HFFc6 (cell line): ENCODE results near the gene KEL. TPM values are rescaled to one million over a fixed set of nuclear protein-coding genes. Genes with fewer than 3 reads are reported as not detected.

Experiments
- DNase-seq: peaks from one replicate; pipeline ENCODE4 v3.0.0-alpha.2; 2018
- H3K27ac Mint-ChIP-seq: 2 replicates; pipeline ENCODE4 v1.8.0; 2020; ENCODE audit warnings: mild to moderate bottlenecking, mixed read lengths
- H3K27me3 Mint-ChIP-seq: 2 replicates; pipeline ENCODE4 v1.8.0; 2021; ENCODE audit warnings: mild to moderate bottlenecking, moderate library complexity, mixed read lengths; ENCODE audit not compliant: insufficient read depth
- H3K36me3 Mint-ChIP-seq: 2 replicates; pipeline ENCODE4 v1.8.0; 2021; ENCODE audit warnings: low read depth, mixed read lengths
- H3K4me1 Mint-ChIP-seq: 2 replicates; pipeline ENCODE4 v1.8.0; 2020; ENCODE audit warnings: low read depth, mixed read lengths
- H3K4me3 Mint-ChIP-seq: 2 replicates; pipeline ENCODE4 v1.8.0; 2020; ENCODE audit warnings: mild to moderate bottlenecking, moderate library complexity, mixed read lengths
- H3K9me3 Mint-ChIP-seq: 2 replicates; pipeline ENCODE4 v1.8.0; 2020; ENCODE audit warnings: mild to moderate bottlenecking, mixed read lengths
- CTCF ChIP-seq: fragments of 200-600 bp; sonication (generic); IDR thresholded peaks from 2 replicates; pipeline ENCODE4 v1.5.0; 2021; ENCODE audit warnings: antibody characterized with exemption, mild to moderate bottlenecking
- total RNA-seq, 6 experiments: library from RNA; stranded (reverse); fragmentation: NEBNext Ultra II Directional; extraction: Animal tissue kit (Norgen Biotek cat#: 25700); gene quantifications; 2 replicates in 1 of 6; 3 replicates in 5 of 6; pipeline ENCODE4 v1.2.3, GENCODE V29; 2021

Gene KEL
- total RNA-seq, 6 experiments from 2014 or later, result not detected

- H3K4me1 Mint-ChIP-seq, result peaks cover 10% of the 10 kb centered on the region
- DNase-seq, result no peak
- no peak for TF ChIP-seq CTCF
- no peak overlapping the region for H3K27ac Mint-ChIP-seq
- no peaks in the 10 kb centered on the region for H3K36me3 Mint-ChIP-seq
- H3K27me3 Mint-ChIP-seq, result peaks cover 2% of the 10 kb centered on the region; the same call in 1 of the 2 replicates
- no peaks in the 10 kb centered on the region for H3K9me3 Mint-ChIP-seq
- peak overlapping the region; percentile 87 for H3K4me3 Mint-ChIP-seq
Observed at GRCh38 chr7:143002898-143003297, 40.7 kb upstream of the KEL start.

- H3K9me3 Mint-ChIP-seq, result no peaks in the 10 kb centered on the region
- no peaks in the 10 kb centered on the region for H3K36me3 Mint-ChIP-seq
- peak; percentile 7 for DNase-seq
- H3K27ac Mint-ChIP-seq, result no peak overlapping the region
- H3K27me3 Mint-ChIP-seq, result 0 out of 2 replicates have a peak, but pooled peaks cover 2% of the 10 kb centered on the region
- peaks cover 10% of the 10 kb centered on the region for H3K4me1 Mint-ChIP-seq
- TF ChIP-seq CTCF, result peak; percentile 56
- H3K4me3 Mint-ChIP-seq, result no peak overlapping the region
Observed at GRCh38 chr7:143002106-143002505, 39.9 kb upstream of the KEL start.

GRCh38 chr7:143000648-143001047 is 38.5 kb upstream of the KEL start:
- no peak for TF ChIP-seq CTCF
- Mint-ChIP-seq H3K4me3 (no peak overlapping the region), H3K36me3 (no peaks in the 10 kb centered on the region), H3K4me1 (peaks cover 10% of the 10 kb centered on the region), H3K9me3 (no peaks in the 10 kb centered on the region), H3K27ac (no peak overlapping the region), H3K27me3 (peaks cover 3% of the 10 kb centered on the region; the same call in 1 of the 2 replicates)
- DNase-seq, result no peak

GRCh38 chr7:142999793-143000192 is 37.6 kb upstream of the KEL start:
- H3K36me3 Mint-ChIP-seq, result no peaks in the 10 kb centered on the region
- no peaks in the 10 kb centered on the region for H3K9me3 Mint-ChIP-seq
- H3K27ac Mint-ChIP-seq, result no peak overlapping the region
- no peak for TF ChIP-seq CTCF
- no peak overlapping the region for H3K4me3 Mint-ChIP-seq
- DNase-seq, result no peak
- H3K27me3 Mint-ChIP-seq, result peaks cover 5% of the 10 kb centered on the region; the same call in 1 of the 2 replicates
- H3K4me1 Mint-ChIP-seq, result peaks cover 10% of the 10 kb centered on the region

- no peaks in the 10 kb centered on the region for H3K36me3 Mint-ChIP-seq
- H3K4me3 Mint-ChIP-seq, result no peak overlapping the region
- TF ChIP-seq CTCF, result no peak
- DNase-seq, result no peak
- peaks cover 5% of the 10 kb centered on the region; the same call in 1 of the 2 replicates for H3K27me3 Mint-ChIP-seq
- H3K9me3 Mint-ChIP-seq, result no peaks in the 10 kb centered on the region
- no peak overlapping the region for H3K27ac Mint-ChIP-seq
- H3K4me1 Mint-ChIP-seq, result peaks cover 10% of the 10 kb centered on the region
Observed at GRCh38 chr7:142998966-142999365, 36.8 kb upstream of the KEL start.
